ENCODE measurements around the gene HLA-DRA. TPM values are rescaled to one million over a fixed set of nuclear protein-coding genes. Genes with fewer than 3 reads are reported as not detected.

The HLA-DRA gene
- total and polyA plus RNA-seq, 2 donors (not counting 3 experiments of a cell fraction or from before 2014, with no cell fraction given): not detected

- H3K4me3 ChIP-seq (replicated peaks in 1 of 3; ENCODE audit: insufficient read depth in 1 of 3, low read depth in 1 of 3, low read length in 3 of 3): no peak overlapping the region
- H2AFZ ChIP-seq (ENCODE audit: low read depth, low read length): no peak overlapping the region
- no peaks in the 10 kb centered on the region for H3K36me3 ChIP-seq (ENCODE audit: control insufficient read depth in 2 of 2, extremely low read depth in 1 of 2, insufficient read depth in 2 of 2, low read length in 2 of 2)
- H3K4me1 ChIP-seq (ENCODE audit: control insufficient read depth, extremely low read depth, insufficient read depth, low read length): no peaks in the 10 kb centered on the region
- no peaks in the 10 kb centered on the region for H4K20me1 ChIP-seq (replicated peaks; ENCODE audit: control insufficient read depth, extremely low read depth, insufficient read depth, low read length)
- H3K27ac ChIP-seq (ENCODE audit: insufficient read depth, low read depth, low read length): no peak overlapping the region
- no peak overlapping the region for H3K9ac ChIP-seq (replicated peaks; ENCODE audit: extremely low read depth, insufficient read depth, low read length)
- no peaks in the 10 kb centered on the region for H3K79me2 ChIP-seq (ENCODE audit: control insufficient read depth, insufficient read depth, low read length)
- H3K9me1 ChIP-seq (replicated peaks; ENCODE audit: control insufficient read depth, extremely low read depth, insufficient read depth, low read length): no peaks in the 10 kb centered on the region
- DNase-seq (ENCODE audit: low read depth, low spot score): no peak
- dilution Hi-C loops (cut with MboI; ENCODE audit: extremely low pct_ligation_motif_present, low sequenced_read_pairs) (no loop called here), intact Hi-C loops (cut with micrococcal nuclease) (no loop called here)
- ChIA-PET CTCF (interaction anchor here (0.6 to 2.4 kb wide), 5 partner anchors 196 to 442 kb away, joined by 3 to 6 read pairs (median 4); no protein-coding TSS in a partner anchor), POLR2A (no interaction called here)
- FAIRE-seq: no peak
- H3K27me3 ChIP-seq (ENCODE audit: control insufficient read depth in 2 of 2, insufficient read depth in 2 of 2, low read length in 2 of 2): peaks cover 13 to 15% of the 10 kb centered on the region in 2 experiments
- no TSS peak for BruUV-seq (replicated peaks)
- H3K9me3 ChIP-seq (replicated peaks; ENCODE audit: control insufficient read depth, insufficient read depth, low read length): no peaks in the 10 kb centered on the region
- no peak overlapping the region for H3K4me2 ChIP-seq (ENCODE audit: insufficient read depth, low read length)
- no peak for TF ChIP-seq POLR2A (IDR thresholded peaks at IDR 0.05; ENCODE audit: low read depth, low read length)
- no peak for TF ChIP-seq MAX (IDR thresholded peaks at IDR 0.05; ENCODE audit: insufficient read depth, insufficient read length)
- TF ChIP-seq CTCF (IDR thresholded peaks at IDR 0.05; ENCODE audit: extremely low read depth in 1 of 2, insufficient read depth in 1 of 2, low read depth in 1 of 2, low read length in 2 of 2): no peak
- no peak for TF ChIP-seq MYC (IDR thresholded peaks at IDR 0.05; ENCODE audit: low read depth, low read length)
- TF ChIP-seq JUN (IDR thresholded peaks at IDR 0.05; ENCODE audit: borderline replicate concordance, insufficient read depth, insufficient read length, low read depth): no peak
- no peak for TF ChIP-seq POLR2AphosphoS5 (IDR thresholded peaks at IDR 0.05; ENCODE audit: insufficient read depth, low read depth, low read length)
- no peak for TF ChIP-seq FOS (IDR thresholded peaks at IDR 0.05; ENCODE audit: borderline replicate concordance, insufficient read depth, low read length)
- no peak for TF ChIP-seq EZH2 (IDR thresholded peaks at IDR 0.05; ENCODE audit: borderline replicate concordance, low read depth, low read length, severe bottlenecking)
- TF ChIP-seq GATA2 (IDR thresholded peaks at IDR 0.05; ENCODE audit: insufficient read depth, insufficient read length, low read depth, low read length): no peak
Measured at GRCh38 chr6:32426338-32426737, 13.3 kb upstream of the HLA-DRA start.

All from endothelial cell of umbilical vein (primary cell).